Endothelial cell of umbilical vein (primary cell): ENCODE measurements around the gene PIGZ. TPM values are rescaled to one million over a fixed set of nuclear protein-coding genes. Genes with fewer than 3 reads are reported as not detected.

ENCODE experiments used
- BruUV-seq: library from RNA; stranded (reverse); fragments of 400-500 nt; replicated peaks from 2 replicates; lab custom pipeline; 2021; lab: Mats Ljungman, UMichigan
- CTCF ChIA-PET: fragments of 300-600, 350-600 bp; sonication (Branson Sonifier 250); formaldehyde crosslinking; loops from one replicate; lab custom pipeline; 2021; ENCODE audit warnings: antibody characterized with exemption, inconsistent platforms; lab: Charles Lee
- POLR2A ChIA-PET: fragments of 300-600, 350-600 bp; sonication (Branson Sonifier 250); formaldehyde crosslinking; loops from one replicate; lab custom pipeline; 2021; ENCODE audit warnings: antibody characterized with exemption, inconsistent platforms; lab: Charles Lee
- DNase-seq: peaks from one replicate; pipeline ENCODE4 v3.0.0-alpha.2; 2011; ENCODE audit warnings: low read depth, low spot score
- FAIRE-seq: peaks from 2 replicates; lab custom pipeline; 2011; peaks lifted over from hg19 to GRCh38; lab: Jason Lieb, UNC
- H2AFZ ChIP-seq: 2 replicates; pipeline ENCODE4 v1.6.0; 2012; ENCODE audit warnings: low read depth, low read length, control low read depth, inconsistent platforms
- H3K27ac ChIP-seq: 2 replicates; pipeline ENCODE4 v1.5.1; 2011; ENCODE audit warnings: low read depth, mild to moderate bottlenecking, control low read depth, low read length, moderate library complexity; ENCODE audit not compliant: insufficient read depth
- H3K27me3 ChIP-seq, 2 experiments: 2 replicates each; pipeline versions ENCODE4 v1.6.0 to v1.6.1; 2011; ENCODE audit warnings: low read length in 2 of 2, mixed read lengths in 1 of 2; ENCODE audit not compliant: control insufficient read depth in 2 of 2, insufficient read depth in 2 of 2
- H3K36me3 ChIP-seq, 2 experiments: 2 replicates in 1 of 2; 3 replicates in 1 of 2; pipeline ENCODE4 v1.5.1; 2011; ENCODE audit warnings: low read length in 2 of 2, mild to moderate bottlenecking in 1 of 2, moderate library complexity in 1 of 2; ENCODE audit not compliant: control insufficient read depth in 2 of 2, insufficient read depth in 2 of 2; ENCODE audit errors: extremely low read depth in 1 of 2
- H3K4me1 ChIP-seq: 3 replicates; pipeline ENCODE4 v1.5.1; 2011; ENCODE audit warnings: mild to moderate bottlenecking, low read length; ENCODE audit not compliant: control insufficient read depth, insufficient read depth; ENCODE audit errors: extremely low read depth
- H3K4me2 ChIP-seq: 2 replicates; pipeline ENCODE4 v1.6.1; 2011; ENCODE audit warnings: low read length, control low read depth, mixed read lengths; ENCODE audit not compliant: insufficient read depth
- H3K4me3 ChIP-seq, 3 experiments: fragments of 200-600 bp in 1 of 3; sonication (generic), shearing (Covaris generic) in 1 of 3; replicated peaks in 1 of 3; 2 replicates each; pipeline ENCODE4 v1.5.1; 2011 to 2016; ENCODE audit warnings: control low read depth in 3 of 3, low read length in 3 of 3, mild to moderate bottlenecking in 2 of 3, inconsistent platforms in 1 of 3, low read depth in 1 of 3, moderate library complexity in 1 of 3; ENCODE audit not compliant: insufficient read depth in 1 of 3
- H3K79me2 ChIP-seq: 2 replicates; pipeline ENCODE4 v1.6.0; 2012; ENCODE audit warnings: low read length, inconsistent platforms; ENCODE audit not compliant: control insufficient read depth, insufficient read depth
- H3K9ac ChIP-seq: replicated peaks from 2 replicates; pipeline ENCODE3; 2011; ENCODE audit warnings: low read length, control low read depth; ENCODE audit not compliant: insufficient read depth; ENCODE audit errors: extremely low read depth
- H3K9me1 ChIP-seq: replicated peaks from 3 replicates; pipeline ENCODE4 v1.6.0; 2011; ENCODE audit warnings: mild to moderate bottlenecking, low read length; ENCODE audit not compliant: control insufficient read depth, insufficient read depth; ENCODE audit errors: extremely low read depth
- H3K9me3 ChIP-seq: replicated peaks from 2 replicates; pipeline ENCODE4 v1.5.1; 2012; ENCODE audit warnings: low read length, inconsistent platforms; ENCODE audit not compliant: control insufficient read depth, insufficient read depth
- H4K20me1 ChIP-seq: replicated peaks from 2 replicates; pipeline ENCODE3; 2011; ENCODE audit warnings: mild to moderate bottlenecking, low read length; ENCODE audit not compliant: control insufficient read depth, insufficient read depth; ENCODE audit errors: extremely low read depth
- EZH2 ChIP-seq: IDR thresholded peaks from 2 replicates; pipeline ENCODE4 v1.6.1; 2012; ENCODE audit warnings: borderline replicate concordance, low read depth, mild to moderate bottlenecking, moderate library complexity, low read length, inconsistent platforms; ENCODE audit not compliant: severe bottlenecking
- FOS ChIP-seq: IDR thresholded peaks from 2 replicates; pipeline ENCODE4 v1.6.1; 2011; ENCODE audit warnings: mild to moderate bottlenecking, low read length, moderate library complexity, borderline replicate concordance; ENCODE audit not compliant: insufficient read depth
- GATA2 ChIP-seq: IDR thresholded peaks from 2 replicates; pipeline ENCODE4 v1.7.0; 2011; ENCODE audit warnings: low read depth, mild to moderate bottlenecking, moderate library complexity, mixed read lengths, low read length; ENCODE audit not compliant: insufficient read length, insufficient read depth
- JUN ChIP-seq: IDR thresholded peaks from 2 replicates; pipeline ENCODE4 v1.6.1; 2011; ENCODE audit warnings: borderline replicate concordance, low read depth; ENCODE audit not compliant: insufficient read length, insufficient read depth
- MAX ChIP-seq: IDR thresholded peaks from 2 replicates; pipeline ENCODE4 v1.6.1; 2011; ENCODE audit not compliant: insufficient read depth, insufficient read length
- MYC ChIP-seq: IDR thresholded peaks from one replicate; pipeline ENCODE4 v1.6.1; 2011; ENCODE audit warnings: mild to moderate bottlenecking, low read depth, low read length
- POLR2A ChIP-seq: IDR thresholded peaks from 2 replicates; pipeline ENCODE4 v1.6.1; 2012; ENCODE audit warnings: low read depth, mild to moderate bottlenecking, control low read depth, low read length
- POLR2AphosphoS5 ChIP-seq: IDR thresholded peaks from 2 replicates; pipeline ENCODE4 v1.6.1; 2012; ENCODE audit warnings: low read depth, mild to moderate bottlenecking, control low read depth, low read length, moderate library complexity; ENCODE audit not compliant: insufficient read depth
- dilution Hi-C: fragments of 300-500 bp; cut with MboI; formaldehyde crosslinking; loops from one replicate; pipeline ENCODE4 v1.15.0; 2019; ENCODE audit warnings: low sequenced_read_pairs; ENCODE audit not compliant: extremely low pct_ligation_motif_present
- intact Hi-C: fragments of 100-400 bp; cut with micrococcal nuclease; formaldehyde crosslinking; loops from one replicate; pipeline ENCODE4 v1.10.0; 2022
- polyA plus RNA-seq, 4 experiments: library from polyadenylated mRNA; depleted of rRNA in 3 of 4; stranded (reverse) in 3 of 4; unstranded in 1 of 4; fragments of >200 nt; gene quantifications; 2 replicates each; pipeline versions ENCODE4 v1.2.1 to v1.2.3, GENCODE V29; 2011 to 2012; ENCODE audit warnings: missing spikeins in 1 of 4
- total RNA-seq: library from RNA; stranded (reverse); gene quantifications from 2 replicates; pipeline ENCODE4 v1.2.3, GENCODE V29; 2021
- TF ChIP-seq, protein P1 (sequence below), 2 donors: IDR thresholded peaks; 1 replicate in 1 of 2; 2 replicates in 1 of 2; pipeline ENCODE4 v1.5.1; 2011; ENCODE audit warnings: low read length in 2 of 2, mild to moderate bottlenecking in 2 of 2, moderate library complexity in 2 of 2, control low read depth in 1 of 2, inconsistent platforms in 1 of 2, low read depth in 1 of 2; ENCODE audit not compliant: insufficient read depth in 1 of 2; ENCODE audit errors: extremely low read depth in 1 of 2

PIGZ gene
- total and polyA plus RNA-seq, 2 donors (not counting 3 experiments of a cell fraction or from before 2014, with no cell fraction given) = 6.0 to 6.5 TPM

DNA sequence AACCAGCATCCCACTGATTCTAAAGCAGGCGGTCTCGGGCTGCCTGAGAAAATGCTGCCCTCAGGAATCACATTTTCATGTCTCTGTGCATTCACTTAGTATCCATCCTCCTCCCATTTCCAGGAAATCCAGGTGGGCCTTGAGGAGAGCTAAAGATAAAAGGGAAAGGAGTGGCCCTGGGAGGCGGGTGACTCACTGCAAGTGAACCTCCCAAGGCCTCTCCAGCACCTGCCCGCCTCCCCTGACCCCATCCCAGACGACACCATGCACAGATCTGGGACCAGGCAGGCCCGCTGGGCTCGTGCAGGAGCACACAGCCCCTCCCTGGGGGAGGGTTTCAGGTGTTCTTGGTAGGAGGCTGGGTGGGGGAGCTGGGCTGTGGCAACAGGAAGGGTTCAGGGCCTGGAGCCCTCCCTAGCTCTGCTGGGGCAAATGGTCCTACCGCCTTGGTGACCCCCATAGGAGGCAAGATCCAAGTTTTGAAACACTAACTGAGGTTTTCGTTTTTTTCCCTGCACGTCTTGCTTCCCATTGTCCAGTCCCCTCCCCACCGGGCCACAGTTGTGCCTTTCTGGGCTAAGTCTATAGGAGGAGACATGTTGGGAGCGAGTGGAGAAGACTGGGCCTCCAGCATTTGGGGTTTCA lies 38.8 kb upstream of the PIGZ start:
- ChIA-PET POLR2A (no interaction called here), CTCF (interaction anchor here (1.7 kb wide), 1 partner anchor 9 kb away, joined by 5 read pairs; no protein-coding TSS in a partner anchor)
- FAIRE-seq (no peak), DNase-seq (no peak)
- Histone ChIP-seq H4K20me1 (no peaks in the 10 kb centered on the region), H3K4me1 (peaks cover 2% of the 10 kb centered on the region), H3K27me3 (no peaks in the 10 kb centered on the region), H3K36me3 (no peaks in the 10 kb centered on the region), H3K27ac (no peak overlapping the region), H3K4me2 (no peak overlapping the region), H3K9me3 (no peaks in the 10 kb centered on the region), H3K79me2 (no peaks in the 10 kb centered on the region), H3K9me1 (no peaks in the 10 kb centered on the region), H3K9ac (no peak overlapping the region), H3K4me3 (no peak overlapping the region), H2AFZ (no peak overlapping the region)
- dilution Hi-C loops (no loop called here), intact Hi-C loops (loop anchor here (10.0 kb wide), 1 partner anchor 507 kb away; no protein-coding TSS in a partner anchor)
- no TSS peak for BruUV-seq
- TF ChIP-seq JUN (no peak), GATA2 (no peak)

GRCh38 chr3:197006860-197007259 lies 38.2 kb upstream of the PIGZ start:
- no peaks in the 10 kb centered on the region for H3K36me3 ChIP-seq
- ChIA-PET CTCF (interaction anchor here (1.7 kb wide), 1 partner anchor 10 kb away, joined by 5 read pairs; no protein-coding TSS in a partner anchor), POLR2A (no interaction called here)
- no TSS peak for BruUV-seq
- DNase-seq (no peak), FAIRE-seq (no peak)
- no peak overlapping the region for H3K9ac ChIP-seq
- H2AFZ ChIP-seq = no peak overlapping the region
- H3K27ac ChIP-seq = no peak overlapping the region
- H3K4me1 ChIP-seq = peaks cover 2% of the 10 kb centered on the region
- no peaks in the 10 kb centered on the region for H3K27me3 ChIP-seq
- TF ChIP-seq EZH2 = no peak
- no peak for TF ChIP-seq MYC
- TF ChIP-seq, protein P1, sequence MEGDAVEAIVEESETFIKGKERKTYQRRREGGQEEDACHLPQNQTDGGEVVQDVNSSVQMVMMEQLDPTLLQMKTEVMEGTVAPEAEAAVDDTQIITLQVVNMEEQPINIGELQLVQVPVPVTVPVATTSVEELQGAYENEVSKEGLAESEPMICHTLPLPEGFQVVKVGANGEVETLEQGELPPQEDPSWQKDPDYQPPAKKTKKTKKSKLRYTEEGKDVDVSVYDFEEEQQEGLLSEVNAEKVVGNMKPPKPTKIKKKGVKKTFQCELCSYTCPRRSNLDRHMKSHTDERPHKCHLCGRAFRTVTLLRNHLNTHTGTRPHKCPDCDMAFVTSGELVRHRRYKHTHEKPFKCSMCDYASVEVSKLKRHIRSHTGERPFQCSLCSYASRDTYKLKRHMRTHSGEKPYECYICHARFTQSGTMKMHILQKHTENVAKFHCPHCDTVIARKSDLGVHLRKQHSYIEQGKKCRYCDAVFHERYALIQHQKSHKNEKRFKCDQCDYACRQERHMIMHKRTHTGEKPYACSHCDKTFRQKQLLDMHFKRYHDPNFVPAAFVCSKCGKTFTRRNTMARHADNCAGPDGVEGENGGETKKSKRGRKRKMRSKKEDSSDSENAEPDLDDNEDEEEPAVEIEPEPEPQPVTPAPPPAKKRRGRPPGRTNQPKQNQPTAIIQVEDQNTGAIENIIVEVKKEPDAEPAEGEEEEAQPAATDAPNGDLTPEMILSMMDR (IDR thresholded peaks at IDR 0.05; ENCODE audit: extremely low read depth in 1 of 2, insufficient read depth in 1 of 2, low read depth in 1 of 2, low read length in 2 of 2) = no peak
- no peak for TF ChIP-seq JUN
- no peak for TF ChIP-seq POLR2A
- TF ChIP-seq FOS = no peak
- no peak for TF ChIP-seq MAX
- TF ChIP-seq GATA2 = no peak
- TF ChIP-seq POLR2AphosphoS5 = no peak
- H3K9me1 ChIP-seq = no peaks in the 10 kb centered on the region
- H3K79me2 ChIP-seq = no peaks in the 10 kb centered on the region
- H3K9me3 ChIP-seq = no peaks in the 10 kb centered on the region
- no peak overlapping the region for H3K4me2 ChIP-seq
- dilution Hi-C loops = no loop called here
- no peak overlapping the region for H3K4me3 ChIP-seq
- no peaks in the 10 kb centered on the region for H4K20me1 ChIP-seq
- intact Hi-C loops = loop anchor here (10.0 kb wide), 1 partner anchor 508 kb away; no protein-coding TSS in a partner anchor
